Choroid plexus epithelial cell (primary cell): Measurements from ENCODE around the gene TMCO2.
"Not testable (repeated sequence)": the region's sequence is repeated elsewhere in the genome, so short reads cannot be mapped to it uniquely, and the experiment has no call there.

Experiments
- DNase-seq: peaks from one replicate; pipeline ENCODE4 v3.0.0-alpha.2; 2010; ENCODE audit warnings: low read depth
- H3K4me3 ChIP-seq: 2 replicates; pipeline ENCODE4 v1.5.1; 2011; ENCODE audit warnings: low read depth, mild to moderate bottlenecking, control low read depth, low read length, moderate library complexity
- CTCF ChIP-seq: conservative IDR thresholded peaks from 2 replicates; pipeline ENCODE4 v1.5.1; 2011; ENCODE audit warnings: low read depth, mild to moderate bottlenecking, control low read depth, inconsistent platforms, low read length, moderate library complexity

The TMCO2 gene

GRCh38 chr1:40247655-40248054 is at the start of gene TMCO2:
Gene TMCO2 (plus strand): TSS chr1:40247937. CDS start chr1:40247994, 57 bp downstream.
- TF ChIP-seq CTCF: no peak
- DNase-seq: no peak
- no peak within 1 kb of the TSS for H3K4me3 ChIP-seq

- TF ChIP-seq CTCF: no peak
- no peak overlapping the region for H3K4me3 ChIP-seq
Measured at GRCh38 chr1:40199126-40199525, 48.6 kb upstream of the TMCO2 start.

GRCh38 chr1:40204856-40205255 is 42.9 kb upstream of the TMCO2 start:
- DNase-seq: no peak
- TF ChIP-seq CTCF: no peak
- H3K4me3 ChIP-seq: no peak overlapping the region

More at GRCh38 chr1:40199126-40199525, 48.6 kb upstream of the TMCO2 start:
- no peak for DNase-seq

- peak; percentile 13 for DNase-seq
- TF ChIP-seq CTCF: no peak
- H3K4me3 ChIP-seq: no peak overlapping the region
Measured at GRCh38 chr1:40210511-40211204, 37.1 kb upstream of the TMCO2 start.

- no peak for TF ChIP-seq CTCF
- no peak overlapping the region for H3K4me3 ChIP-seq
- no peak for DNase-seq
Measured at GRCh38 chr1:40218333-40218732, 29.4 kb upstream of the TMCO2 start.

GRCh38 chr1:40221471-40221905 is 26.2 kb upstream of the TMCO2 start:
- not testable (repeated sequence) for H3K4me3 ChIP-seq, DNase-seq

- no peak overlapping the region for H3K4me3 ChIP-seq
- DNase-seq: peak; percentile 16
- TF ChIP-seq CTCF: no peak
Measured at GRCh38 chr1:40221977-40222772, 25.6 kb upstream of the TMCO2 start.
